Measurements from ENCODE around the gene PIK3R5. TPM values are rescaled to one million over a fixed set of nuclear protein-coding genes. Genes with fewer than 3 reads are reported as not detected.
A peak's percentile ranks its signal among the peaks of the same experiment; 100 is the strongest.
"Not testable (repeated sequence)": the region's sequence is repeated elsewhere in the genome, so short reads cannot be mapped to it uniquely, and the experiment has no call there.

The PIK3R5 gene
- polyA plus RNA-seq, 3 donors from 2014 or later, result 26.7 to 90.9 (median 28.9) TPM

DNA sequence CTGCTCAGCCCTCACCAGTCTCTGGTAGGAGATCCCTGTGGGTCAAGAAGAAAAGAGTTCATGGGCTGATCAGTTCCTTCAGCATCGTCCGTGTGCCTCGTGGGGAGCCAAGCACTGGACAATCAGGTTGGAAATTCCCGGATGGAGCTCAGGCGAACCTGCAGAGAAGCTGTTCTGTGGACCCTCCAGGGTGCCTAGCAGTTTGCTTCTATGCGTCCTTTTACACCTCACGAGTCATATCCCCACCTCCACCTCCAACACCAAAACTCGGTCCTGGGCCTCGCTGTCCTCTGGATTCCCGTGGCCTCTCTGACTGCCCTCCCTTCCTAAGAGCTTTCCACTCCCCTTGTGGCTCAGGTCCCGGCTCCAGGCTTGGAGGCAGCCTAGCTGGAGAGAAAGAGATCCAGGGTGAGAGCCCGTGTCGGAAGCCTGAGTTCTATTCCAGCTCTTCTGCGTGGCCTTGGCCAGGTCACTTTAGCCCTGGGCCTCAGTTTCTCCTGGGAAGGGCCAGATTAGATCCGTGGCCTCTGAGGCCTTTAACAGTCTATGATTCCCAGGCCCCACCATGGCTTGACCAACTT lies 71.8 kb downstream of the PIK3R5 start:
- Mint-ChIP-seq H3K27ac (peak overlapping the region in 3 of 6 donors; percentile 39 to 55 (median 55)), H3K4me3 (no peak overlapping the region), H3K4me1 (peaks cover 40 to 54% of the 10 kb centered on the region in 2 donors), H3K27me3 (ENCODE audit: low read depth in 3 of 3) (peaks cover 4 to 20% (median 18%) of the 10 kb centered on the region in 3 donors), H3K9me3 (no peaks in the 10 kb centered on the region), H3K36me3 (peaks cover 4 to 54% (median 32%) of the 10 kb centered on the region in 3 donors)
- DNase-seq, result no peak

DNA sequence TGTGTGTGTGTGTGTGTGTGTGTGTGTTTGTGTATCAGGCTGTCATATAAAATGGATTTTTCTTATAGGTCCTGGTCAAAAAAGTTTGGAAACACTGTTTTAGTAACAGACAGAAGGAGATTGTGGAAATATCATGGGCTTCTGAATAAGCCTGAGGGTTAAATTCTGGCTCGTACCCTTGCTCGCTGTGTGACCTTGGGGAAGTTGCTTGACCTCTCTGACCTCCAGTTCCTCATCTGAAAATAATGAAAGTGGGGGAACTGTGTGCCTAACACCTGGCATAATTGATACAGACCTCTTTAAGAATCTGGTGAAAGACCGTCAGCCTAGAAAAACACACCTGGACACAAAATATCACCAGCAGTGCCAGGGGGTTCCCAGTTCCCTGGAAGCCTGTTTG lies 72.4 kb downstream of the PIK3R5 start:
- no peaks in the 10 kb centered on the region for H3K9me3 Mint-ChIP-seq
- H3K4me3 Mint-ChIP-seq, result no peak overlapping the region
- no peak for DNase-seq
- H3K36me3 Mint-ChIP-seq, result peaks cover 4 to 53% (median 28%) of the 10 kb centered on the region in 3 donors
- peaks cover 4 to 20% (median 18%) of the 10 kb centered on the region in 3 donors for H3K27me3 Mint-ChIP-seq (ENCODE audit: low read depth in 3 of 3)
- peak overlapping the region; percentile 30 to 87 (median 67) for H3K27ac Mint-ChIP-seq
- peaks cover 34 to 48% of the 10 kb centered on the region in 2 donors for H3K4me1 Mint-ChIP-seq

DNA sequence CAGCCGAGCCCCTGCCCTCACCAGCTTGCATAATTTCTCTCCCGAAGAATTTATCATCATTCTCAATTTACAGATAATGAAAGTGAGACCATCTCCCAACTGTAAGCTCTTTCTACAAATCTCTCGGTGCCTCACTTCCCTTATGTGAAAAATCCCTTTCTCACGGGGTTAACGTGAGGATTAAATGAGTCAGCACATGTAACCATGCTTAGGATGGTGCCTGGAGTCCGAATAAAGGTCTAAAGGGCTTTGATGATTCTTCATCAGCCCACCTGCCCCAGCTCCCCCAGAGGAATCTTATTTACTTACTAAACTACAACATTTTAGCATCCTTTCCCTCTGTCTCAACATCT lies 73.2 kb downstream of the PIK3R5 start:
- Mint-ChIP-seq H3K9me3 (no peaks in the 10 kb centered on the region), H3K4me3 (no peak overlapping the region), H3K36me3 (peaks cover 4 to 49% (median 21%) of the 10 kb centered on the region in 3 donors), H3K4me1 (peaks cover 26 to 40% of the 10 kb centered on the region in 2 donors), H3K27me3 (ENCODE audit: low read depth in 3 of 3) (peaks cover 4 to 19% (median 14%) of the 10 kb centered on the region in 3 donors), H3K27ac (peak overlapping the region in 5 of 6 donors; percentile 55 to 87 (median 62))
- no peak for DNase-seq

DNA sequence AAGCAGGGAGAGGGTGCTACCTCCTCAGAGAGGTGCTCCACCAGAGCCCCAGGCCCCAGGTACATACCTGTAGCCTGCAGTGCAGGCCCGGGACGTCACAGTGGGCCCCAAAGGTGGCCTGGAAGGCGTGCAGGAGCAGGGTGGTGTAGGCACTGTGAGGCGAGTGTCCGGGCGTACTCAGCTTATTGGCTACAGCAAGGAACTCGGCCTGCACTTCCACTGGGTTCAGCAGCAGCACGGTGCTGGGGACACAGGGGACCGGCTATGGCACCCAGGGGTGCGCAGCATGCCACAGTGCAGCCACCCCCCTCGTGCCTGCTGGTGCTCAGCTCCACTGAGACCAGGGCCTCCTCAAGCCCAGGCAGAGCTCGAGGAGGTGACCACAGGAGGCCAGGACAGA lies 74.8 kb downstream of the PIK3R5 start:
- H3K4me1 Mint-ChIP-seq, result peaks cover 10 to 24% of the 10 kb centered on the region in 2 donors
- H3K4me3 Mint-ChIP-seq, result no peak overlapping the region
- H3K27me3 Mint-ChIP-seq (ENCODE audit: low read depth in 3 of 3), result peaks cover 6 to 18% (median 15%) of the 10 kb centered on the region in 3 donors
- H3K36me3 Mint-ChIP-seq, result peaks cover 9 to 51% (median 16%) of the 10 kb centered on the region in 3 donors
- H3K9me3 Mint-ChIP-seq, result no peaks in the 10 kb centered on the region
- peak overlapping the region in 1 of 6 donors; percentile 29 for H3K27ac Mint-ChIP-seq
- DNase-seq, result no peak

DNA sequence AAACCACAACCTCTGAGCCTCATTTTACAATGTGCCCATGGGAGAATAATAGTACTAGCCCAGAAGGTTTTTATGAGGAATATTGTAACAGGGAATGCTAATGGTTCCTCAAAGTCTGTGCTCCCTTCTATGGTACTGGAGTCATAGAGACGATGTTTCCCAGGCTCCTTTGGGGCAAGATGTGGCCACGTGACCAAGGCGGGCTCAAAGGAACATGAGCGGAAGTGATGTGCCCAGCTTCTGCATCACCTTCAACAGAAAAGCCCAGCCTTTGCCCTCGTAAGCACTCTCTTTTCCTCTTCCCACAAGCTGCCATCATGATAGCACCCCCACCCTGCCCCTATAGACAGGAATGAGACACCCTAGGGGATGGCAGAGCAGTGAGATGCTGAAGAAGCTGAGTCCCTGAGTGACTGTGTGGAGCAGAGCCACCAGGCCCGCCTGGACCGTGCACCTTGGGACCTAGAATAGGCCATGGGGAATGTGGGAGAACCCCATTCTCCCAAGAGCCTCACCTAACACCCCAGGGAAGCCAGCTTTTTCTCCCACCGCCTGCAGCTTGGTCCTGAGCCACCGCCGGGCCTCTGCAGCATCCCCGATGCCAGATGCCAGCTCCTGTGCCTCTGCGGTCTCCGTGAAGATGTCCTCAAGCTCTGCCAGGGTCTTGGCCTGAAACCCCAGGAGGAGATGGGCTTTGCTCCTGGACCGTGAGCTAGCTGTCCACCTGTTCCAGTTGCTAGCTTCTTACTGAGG lies 75.9 kb downstream of the PIK3R5 start:
- peaks cover 0 to 14% of the 10 kb centered on the region in 2 donors for H3K4me1 Mint-ChIP-seq
- H3K27ac Mint-ChIP-seq, result peak overlapping the region in 5 of 6 donors; percentile 17 to 64 (median 44)
- peaks cover 6 to 16% (median 8%) of the 10 kb centered on the region in 3 donors for H3K27me3 Mint-ChIP-seq (ENCODE audit: low read depth in 3 of 3)
- H3K9me3 Mint-ChIP-seq, result no peaks in the 10 kb centered on the region
- H3K36me3 Mint-ChIP-seq, result peaks cover 5 to 41% (median 11%) of the 10 kb centered on the region in 3 donors
- DNase-seq, result no peak
- no peak overlapping the region for H3K4me3 Mint-ChIP-seq

DNA sequence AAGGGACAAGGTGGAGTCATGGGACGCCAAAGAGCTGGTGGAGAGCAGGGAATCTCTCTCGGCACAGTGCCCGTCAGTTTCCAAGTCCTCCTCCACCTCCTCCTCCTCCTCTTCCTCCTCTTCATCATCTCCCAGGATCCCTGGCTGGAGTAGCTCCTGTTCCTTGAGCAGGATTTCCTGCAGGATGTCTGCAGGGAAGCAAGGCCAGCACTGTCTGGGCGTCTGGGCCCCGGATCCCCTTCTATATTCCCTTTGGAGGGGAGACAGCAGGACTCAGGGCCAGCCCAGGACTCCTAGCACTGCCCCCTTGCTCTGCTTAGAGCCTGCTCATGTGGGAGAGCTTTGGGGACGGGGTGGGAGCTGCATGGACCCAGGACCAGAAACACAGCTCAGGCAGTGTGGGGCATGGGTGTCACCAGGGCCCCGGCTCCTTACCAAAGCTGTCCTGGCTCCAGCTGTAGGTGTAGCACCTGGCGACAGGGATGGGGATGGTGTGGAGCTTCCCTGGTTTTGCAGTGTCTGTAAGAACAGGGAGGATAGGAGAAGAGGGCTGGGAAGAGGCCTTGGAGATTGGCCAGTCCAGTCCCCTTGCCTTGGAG lies 76.7 kb downstream of the PIK3R5 start:
- DNase-seq, result no peak
- Mint-ChIP-seq H3K4me1 (peaks cover 0 to 13% of the 10 kb centered on the region in 2 donors), H3K4me3 (no peak overlapping the region), H3K27me3 (ENCODE audit: low read depth in 3 of 3) (peaks cover 6 to 12% (median 10%) of the 10 kb centered on the region in 3 donors), H3K27ac (peak overlapping the region in 2 of 6 donors; percentile 44 to 48), H3K36me3 (peaks cover 9 to 45% (median 15%) of the 10 kb centered on the region in 3 donors), H3K9me3 (no peaks in the 10 kb centered on the region)

DNA sequence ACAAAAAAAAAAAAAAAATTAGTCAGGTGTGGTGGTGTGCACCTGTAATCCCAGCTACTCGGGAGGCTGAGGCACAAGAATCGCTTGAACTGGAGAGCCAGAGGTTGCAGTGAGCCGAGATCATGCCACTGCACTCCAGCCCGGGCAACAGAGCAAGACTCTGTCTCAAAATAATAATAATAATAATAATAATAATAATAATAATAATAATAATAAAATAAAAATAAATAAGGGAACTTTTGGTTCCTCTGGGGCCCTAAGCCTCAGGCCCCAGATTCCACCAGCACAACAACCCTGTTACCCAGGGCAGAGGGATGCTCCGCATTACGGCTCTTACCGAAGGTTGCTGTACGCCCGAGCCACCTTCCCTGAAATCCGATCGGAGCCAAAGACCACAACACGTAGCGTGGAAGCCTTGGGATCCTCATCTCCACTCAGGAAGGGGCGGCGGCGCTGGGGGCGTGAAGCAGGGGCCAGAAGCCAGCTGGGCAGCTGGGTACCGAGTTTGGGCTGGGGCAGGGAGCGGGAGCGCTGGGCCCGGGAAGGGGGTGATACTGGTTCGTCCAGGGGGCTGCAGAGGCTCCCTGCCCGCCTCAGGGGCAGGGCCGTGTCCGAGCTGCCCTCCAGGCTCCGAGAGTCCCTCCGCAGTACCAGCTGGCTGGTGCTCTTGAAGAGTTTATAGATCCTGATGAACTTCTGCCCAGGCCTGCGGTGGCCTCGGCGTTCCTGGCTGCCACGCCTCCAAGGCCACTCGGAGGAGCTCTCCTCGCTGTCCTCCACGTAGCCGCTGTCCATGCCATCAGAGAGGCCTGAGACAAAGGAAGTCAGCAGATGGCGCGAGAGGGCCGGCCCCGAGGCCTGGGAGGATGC lies 77.4 kb downstream of the PIK3R5 start:
- H3K27ac Mint-ChIP-seq, result no peak overlapping the region
- H3K4me1 Mint-ChIP-seq, result peaks cover 1 to 12% of the 10 kb centered on the region in 2 donors
- H3K27me3 Mint-ChIP-seq (ENCODE audit: low read depth in 3 of 3), result peaks cover 9 to 17% (median 14%) of the 10 kb centered on the region in 3 donors
- no peak for DNase-seq
- no peak overlapping the region for H3K4me3 Mint-ChIP-seq
- H3K36me3 Mint-ChIP-seq, result peaks cover 15 to 49% (median 21%) of the 10 kb centered on the region in 3 donors
- H3K9me3 Mint-ChIP-seq, result no peaks in the 10 kb centered on the region

DNA sequence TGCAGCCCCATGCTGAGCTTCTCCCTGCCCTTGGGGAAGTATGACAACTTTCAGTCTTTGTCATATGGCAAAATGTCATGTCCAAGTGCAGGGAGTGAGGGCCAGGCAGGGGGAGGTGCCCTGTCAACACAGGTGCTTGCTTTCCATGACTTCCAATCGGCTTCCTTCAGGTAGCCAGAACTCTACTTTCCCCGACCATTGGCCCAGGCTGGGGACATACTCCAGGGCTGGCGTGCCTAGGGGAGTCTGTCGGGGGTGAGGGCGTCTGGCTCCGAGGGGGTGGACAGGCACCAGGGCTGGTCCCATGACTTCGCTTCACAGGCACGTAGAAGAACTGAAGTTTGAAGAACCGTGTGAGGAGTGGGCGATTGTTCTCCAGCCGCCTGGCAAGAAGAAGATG lies 78.2 kb downstream of the PIK3R5 start:
- H3K9me3 Mint-ChIP-seq, result no peaks in the 10 kb centered on the region
- H3K4me1 Mint-ChIP-seq, result peaks cover 1 to 10% of the 10 kb centered on the region in 2 donors
- peak overlapping the region in 4 of 6 donors; percentile 6 to 64 (median 28) for H3K27ac Mint-ChIP-seq
- DNase-seq, result no peak
- H3K27me3 Mint-ChIP-seq (ENCODE audit: low read depth in 3 of 3), result peaks cover 10 to 25% (median 21%) of the 10 kb centered on the region in 3 donors
- H3K36me3 Mint-ChIP-seq, result peaks cover 20 to 49% (median 20%) of the 10 kb centered on the region in 3 donors
- no peak overlapping the region for H3K4me3 Mint-ChIP-seq

DNA sequence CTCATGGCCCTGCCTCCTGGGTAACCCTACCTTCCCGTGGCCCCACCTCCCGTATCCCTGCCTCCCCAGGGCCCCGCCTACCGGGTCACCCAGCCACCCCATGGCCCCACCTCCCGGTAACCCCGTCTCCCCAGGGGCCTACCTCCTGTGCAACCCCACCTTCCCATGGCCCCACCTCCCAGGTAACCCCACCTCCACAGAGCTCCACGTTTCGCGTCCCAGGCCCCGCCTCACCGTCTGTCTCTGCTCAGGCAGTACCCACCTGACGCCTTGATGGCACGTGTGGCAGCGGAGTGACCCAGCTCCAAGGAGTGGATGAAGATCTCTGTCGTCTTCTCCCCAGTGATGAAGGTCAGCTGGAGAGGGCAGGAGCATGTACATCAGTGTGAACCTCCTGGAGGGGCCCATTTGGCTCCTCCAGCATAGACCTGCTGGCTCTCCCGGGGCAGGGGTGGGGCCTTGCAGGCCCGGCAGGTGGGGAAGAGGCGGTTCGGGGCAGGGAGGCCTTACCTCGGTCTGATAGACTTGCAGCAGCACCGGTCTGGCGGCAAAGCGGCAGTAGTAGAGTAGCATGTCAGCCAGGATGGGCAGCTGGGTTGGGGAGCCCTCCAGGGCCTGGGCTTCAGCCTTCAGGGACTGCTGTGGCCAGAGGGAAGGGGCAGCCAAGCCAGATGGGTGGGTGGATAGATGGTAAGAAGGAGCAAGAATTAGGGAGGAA lies 79.4 kb downstream of the PIK3R5 start:
- H3K27me3 Mint-ChIP-seq (ENCODE audit: low read depth in 3 of 3), result peaks cover 10 to 22% (median 21%) of the 10 kb centered on the region in 3 donors
- H3K27ac Mint-ChIP-seq, result peak overlapping the region in 5 of 6 donors; percentile 47 to 72 (median 53)
- H3K36me3 Mint-ChIP-seq, result peaks cover 16 to 48% (median 22%) of the 10 kb centered on the region in 3 donors
- peak overlapping the region in 2 of 5 donors; percentile 18 to 21 for H3K4me3 Mint-ChIP-seq
- no peak for DNase-seq
- H3K4me1 Mint-ChIP-seq, result peaks cover 1 to 8% of the 10 kb centered on the region in 2 donors
- no peaks in the 10 kb centered on the region for H3K9me3 Mint-ChIP-seq

DNA sequence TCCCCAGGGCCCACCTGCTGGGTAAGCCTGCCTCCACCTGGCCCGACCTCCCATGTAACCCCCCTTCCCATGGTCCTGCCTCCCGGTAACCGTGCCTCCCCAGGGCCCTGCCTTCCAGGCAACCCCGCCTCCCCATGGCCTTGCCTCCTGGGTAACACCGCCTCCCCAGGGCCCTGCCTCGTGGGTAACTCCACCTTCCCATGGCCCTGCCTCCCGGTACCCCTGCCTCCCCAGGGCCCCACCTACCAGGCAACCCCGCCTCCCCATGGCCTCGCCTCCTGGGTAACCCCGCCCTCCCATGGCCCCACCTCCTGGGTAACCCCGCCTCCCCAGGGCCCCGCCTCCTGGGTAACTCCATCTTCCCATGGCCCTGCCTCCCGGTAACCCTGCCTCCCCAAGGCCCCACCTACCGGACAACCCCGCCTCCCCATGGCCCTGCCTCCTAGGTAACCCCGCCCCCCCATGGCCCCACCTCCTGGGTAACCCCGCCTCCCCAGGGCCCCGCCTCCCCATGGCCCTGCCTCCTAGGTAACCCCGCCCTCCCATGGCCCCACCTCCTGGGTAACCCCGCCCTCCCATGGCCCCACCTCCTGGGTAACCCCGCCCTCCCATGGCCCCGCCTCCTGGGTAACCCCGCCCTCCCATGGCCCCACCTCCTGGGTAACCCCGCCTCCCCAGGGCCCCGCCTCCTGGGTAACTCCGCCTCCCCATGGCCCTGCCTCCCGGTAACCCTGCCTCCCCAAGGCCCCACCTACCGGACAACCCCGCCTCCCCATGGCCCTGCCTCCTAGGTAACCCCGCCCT lies 80.1 kb downstream of the PIK3R5 start:
- H3K4me1 Mint-ChIP-seq, H3K9me3 Mint-ChIP-seq, H3K4me3 Mint-ChIP-seq: not testable (repeated sequence)
- Mint-ChIP-seq H3K27ac (peak overlapping the region in 4 of 6 donors; percentile 40 to 53 (median 46)), H3K36me3 (peaks cover 16 to 52% (median 22%) of the 10 kb centered on the region in 3 donors), H3K27me3 (ENCODE audit: low read depth in 3 of 3) (peaks cover 10 to 25% (median 21%) of the 10 kb centered on the region in 3 donors)
- DNase-seq, result peak; percentile 49 to 62 (median 61)

DNA sequence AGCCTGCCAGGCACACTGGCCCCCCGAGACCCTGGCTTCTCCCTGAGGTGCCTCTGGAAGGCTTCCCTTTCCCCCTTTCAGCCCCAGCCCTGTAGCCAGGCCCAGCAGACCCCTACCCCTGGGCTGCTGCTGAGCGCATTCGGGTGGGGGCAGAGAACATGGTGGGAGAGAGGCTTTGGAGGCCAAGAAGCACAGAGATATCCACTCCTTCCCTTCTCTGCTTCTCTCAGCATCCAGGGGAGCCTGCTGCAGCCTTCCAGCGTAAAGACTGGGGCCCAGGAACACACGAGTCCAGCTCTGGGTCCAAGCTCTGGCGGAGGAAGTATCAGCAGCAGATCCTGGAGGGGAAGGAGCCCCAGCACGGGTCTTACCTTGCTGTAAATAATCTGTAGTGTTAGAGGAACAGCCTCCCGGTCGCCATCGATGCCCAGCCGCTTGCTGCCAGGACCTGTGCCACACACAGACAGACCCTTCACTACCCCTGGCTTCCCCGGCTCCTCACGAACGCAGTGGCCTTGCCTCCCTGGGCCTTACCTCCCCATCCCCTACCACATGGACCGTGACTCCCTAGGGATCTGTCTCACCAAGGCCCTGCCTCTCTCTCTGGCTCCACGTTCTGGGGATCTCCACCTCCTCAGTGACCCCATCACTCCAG lies 81.0 kb downstream of the PIK3R5 start:
- DNase-seq, result no peak
- Mint-ChIP-seq H3K27ac (peak overlapping the region in 5 of 6 donors; percentile 67 to 77 (median 73)), H3K36me3 (peaks cover 20 to 55% (median 27%) of the 10 kb centered on the region in 3 donors), H3K4me1 (peaks cover 1 to 8% of the 10 kb centered on the region in 2 donors), H3K4me3 (no peak overlapping the region), H3K9me3 (no peaks in the 10 kb centered on the region), H3K27me3 (ENCODE audit: low read depth in 3 of 3) (peaks cover 6 to 28% (median 24%) of the 10 kb centered on the region in 3 donors)
